H1 (cell line): ENCODE measurements around the gene SLC27A4. TPM values are rescaled to one million over a fixed set of nuclear protein-coding genes. Genes with fewer than 3 reads are reported as not detected.

Experiments used
- CTCF ChIA-PET: fragments of 300-600 bp; sonication (Branson Sonifier 250); formaldehyde crosslinking; loops from one replicate; lab custom pipeline; 2021; ENCODE audit not compliant: partially characterized antibody; lab: Charles Lee
- POLR2A ChIA-PET: fragments of 300-600 bp; sonication (Branson Sonifier 250); formaldehyde crosslinking; loops from one replicate; lab custom pipeline; 2021; ENCODE audit warnings: inconsistent platforms; ENCODE audit not compliant: partially characterized antibody; lab: Charles Lee
- DNase-seq, 2 experiments: peaks; one replicate each; pipeline versions ENCODE4 v3.0.0 to v3.0.0-alpha.2; 2010 to 2022; ENCODE audit warnings: low spot score in 2 of 2, low read depth in 1 of 2, mixed read lengths in 1 of 2
- FAIRE-seq: peaks from 2 replicates; lab custom pipeline; 2011; peaks lifted over from hg19 to GRCh38; lab: Jason Lieb, UNC
- H2AFZ ChIP-seq: 2 replicates; pipeline ENCODE4 v1.8.1; 2012; ENCODE audit warnings: low read length, inconsistent platforms
- H2AK5ac ChIP-seq: 2 replicates; pipeline ENCODE4 v1.6.1; 2013; ENCODE audit warnings: low read depth, low read length
- H2BK120ac ChIP-seq: replicated peaks from 2 replicates; pipeline ENCODE3; 2013; ENCODE audit warnings: low read depth, low read length, inconsistent platforms
- H2BK12ac ChIP-seq: 2 replicates; pipeline ENCODE4 v1.6.1; 2013; ENCODE audit warnings: low read depth, low read length
- H2BK15ac ChIP-seq: 2 replicates; pipeline ENCODE4 v1.6.1; 2013; ENCODE audit warnings: low read length
- H2BK20ac ChIP-seq: 2 replicates; pipeline ENCODE4 v1.6.1; 2013; ENCODE audit warnings: low read length
- H2BK5ac ChIP-seq: 2 replicates; pipeline ENCODE4 v1.6.1; 2013; ENCODE audit warnings: low read depth, low read length
- H3K14ac ChIP-seq: 2 replicates; pipeline ENCODE4 v1.6.1; 2013; ENCODE audit warnings: inconsistent platforms; ENCODE audit not compliant: insufficient read length
- H3K18ac ChIP-seq: 2 replicates; pipeline ENCODE4 v1.6.1; 2013; ENCODE audit warnings: low read length; ENCODE audit errors: extremely low read depth
- H3K23ac ChIP-seq: 2 replicates; pipeline ENCODE4 v1.6.1; 2013; ENCODE audit warnings: inconsistent platforms; ENCODE audit not compliant: insufficient read length
- H3K23me2 ChIP-seq: 2 replicates; pipeline ENCODE4 v1.6.1; 2013; ENCODE audit warnings: low read depth, low read length
- H3K27ac ChIP-seq: 2 replicates; pipeline ENCODE4 v1.6.1; 2011; ENCODE audit warnings: low read depth, low read length, inconsistent platforms
- H3K27me3 ChIP-seq, 4 experiments: replicated peaks in 1 of 4; 1 replicate in 1 of 4; 2 replicates in 3 of 4; pipeline versions ENCODE4 v1.6.1 to v1.8.1; 2011 to 2013; ENCODE audit warnings: low read length in 3 of 4, mild to moderate bottlenecking in 3 of 4, inconsistent platforms in 2 of 4, mixed read lengths in 2 of 4, moderate library complexity in 1 of 4; ENCODE audit not compliant: control insufficient read depth in 3 of 4, insufficient read depth in 3 of 4; ENCODE audit errors: extremely low read depth in 1 of 4
- H3K36me3 ChIP-seq, 4 experiments: 2 replicates each; pipeline versions ENCODE4 v1.6.1 to v1.8.1; 2011 to 2013; ENCODE audit warnings: mild to moderate bottlenecking in 4 of 4, low read length in 3 of 4, moderate library complexity in 2 of 4, control low read depth in 1 of 4, inconsistent platforms in 1 of 4; ENCODE audit not compliant: insufficient read depth in 4 of 4, control insufficient read depth in 2 of 4
- H3K4ac ChIP-seq: replicated peaks from 2 replicates; pipeline ENCODE3; 2013; ENCODE audit warnings: low read length, low read depth, mixed read lengths, inconsistent platforms; ENCODE audit not compliant: insufficient read length
- H3K4me1 ChIP-seq, 4 experiments: replicated peaks in 1 of 4; 1 replicate in 1 of 4; 2 replicates in 3 of 4; pipeline versions ENCODE4 v1.6.1 to v1.8.1; 2011 to 2013; ENCODE audit warnings: low read length in 3 of 4, inconsistent platforms in 2 of 4, mixed read lengths in 1 of 4; ENCODE audit not compliant: insufficient read depth in 4 of 4, control insufficient read depth in 3 of 4
- H3K4me2 ChIP-seq, 2 experiments: 2 replicates each; pipeline versions ENCODE4 v1.6.1 to v1.8.1; 2011 to 2013; ENCODE audit warnings: low read depth in 2 of 2, low read length in 2 of 2, control low read depth in 1 of 2, inconsistent platforms in 1 of 2, mild to moderate bottlenecking in 1 of 2; ENCODE audit not compliant: insufficient read depth in 1 of 2
- H3K4me3 ChIP-seq, 4 experiments: fragments of 200-600, 300-600 bp in 1 of 4; sonication (generic), shearing (Covaris generic), sonication (Bioruptor Twin) in 1 of 4; 2 replicates each; pipeline versions ENCODE4 v1.5.1 to v1.8.1; 2011 to 2016; ENCODE audit warnings: low read length in 4 of 4, low read depth in 3 of 4, control low read depth in 2 of 4, inconsistent platforms in 2 of 4, mild to moderate bottlenecking in 2 of 4, mixed read lengths in 1 of 4, moderate library complexity in 1 of 4; ENCODE audit not compliant: insufficient read depth in 2 of 4; ENCODE audit errors: extremely low read depth in 1 of 4
- H3K56ac ChIP-seq: replicated peaks from 2 replicates; pipeline ENCODE3; 2013; ENCODE audit warnings: low read depth, mild to moderate bottlenecking, mixed read lengths, low read length, inconsistent platforms; ENCODE audit not compliant: insufficient read length
- H3K79me1 ChIP-seq: 2 replicates; pipeline ENCODE4 v1.6.1; 2013; ENCODE audit warnings: low read depth, low read length, control low read depth
- H3K79me2 ChIP-seq, 2 experiments: 2 replicates each; pipeline versions ENCODE4 v1.6.1 to v1.8.1; 2012 to 2013; ENCODE audit warnings: low read length in 2 of 2, mild to moderate bottlenecking in 2 of 2, inconsistent platforms in 1 of 2; ENCODE audit not compliant: insufficient read depth in 2 of 2, control insufficient read depth in 1 of 2
- H3K9ac ChIP-seq, 4 experiments: replicated peaks in 1 of 4; 1 replicate in 1 of 4; 2 replicates in 3 of 4; pipeline versions ENCODE4 v1.6.1 to v1.8.1; 2011 to 2013; ENCODE audit warnings: low read depth in 3 of 4, low read length in 3 of 4, control low read depth in 2 of 4, mild to moderate bottlenecking in 2 of 4, moderate library complexity in 2 of 4, inconsistent platforms in 1 of 4; ENCODE audit errors: extremely low read depth in 1 of 4
- H3K9me3 ChIP-seq, 2 experiments: 2 replicates each; pipeline versions ENCODE4 v1.6.1 to v1.8.1; 2012 to 2013; ENCODE audit warnings: mild to moderate bottlenecking in 2 of 2, moderate library complexity in 2 of 2, control low read depth in 1 of 2, inconsistent platforms in 1 of 2, low read depth in 1 of 2, low read length in 1 of 2, mixed read lengths in 1 of 2; ENCODE audit not compliant: insufficient read depth in 2 of 2
- H4K20me1 ChIP-seq, 2 experiments: replicated peaks in 1 of 2; 2 replicates each; pipeline versions ENCODE3 to v1.8.1; 2011 to 2013; ENCODE audit warnings: inconsistent platforms in 2 of 2, low read length in 2 of 2, mild to moderate bottlenecking in 1 of 2; ENCODE audit not compliant: insufficient read depth in 2 of 2, control insufficient read depth in 1 of 2
- H4K5ac ChIP-seq: 2 replicates; pipeline ENCODE4 v1.6.1; 2013; ENCODE audit warnings: low read length, low read depth, mixed read lengths, inconsistent platforms; ENCODE audit not compliant: insufficient read length
- H4K8ac ChIP-seq: 2 replicates; pipeline ENCODE4 v1.8.0; 2013; ENCODE audit warnings: mild to moderate bottlenecking, moderate library complexity, low read length, inconsistent platforms; ENCODE audit not compliant: insufficient read depth; ENCODE audit errors: extremely low read depth
- H4K91ac ChIP-seq: replicated peaks from 2 replicates; pipeline ENCODE3; 2013; ENCODE audit warnings: low read length, mixed read lengths, inconsistent platforms; ENCODE audit not compliant: insufficient read length
- BCL11A ChIP-seq, 2 experiments: IDR thresholded peaks; one replicate each; pipeline ENCODE4 v1.6.1; 2011; ENCODE audit warnings: low read depth in 2 of 2, low read length in 2 of 2, mild to moderate bottlenecking in 2 of 2
- CHD1 ChIP-seq: IDR thresholded peaks from 2 replicates; pipeline ENCODE4 v1.6.1; 2012; ENCODE audit warnings: low read depth, low read length, improper control_type of control experiment
- GABPA ChIP-seq: IDR thresholded peaks from 2 replicates; pipeline ENCODE4 v1.6.1; 2011; ENCODE audit warnings: mild to moderate bottlenecking, low read length, moderate library complexity, borderline replicate concordance; ENCODE audit not compliant: insufficient read depth
- JUND ChIP-seq: IDR thresholded peaks from 2 replicates; pipeline ENCODE4 v1.6.1; 2011; ENCODE audit warnings: mild to moderate bottlenecking, improper control_type of control experiment, low read length
- KDM5A ChIP-seq: fragments of 200-600 bp; IDR thresholded peaks from 2 replicates; pipeline ENCODE4 v1.7.1; 2012; ENCODE audit warnings: mild to moderate bottlenecking, low read length, inconsistent platforms, mixed read lengths
- MAFK ChIP-seq: IDR thresholded peaks from 2 replicates; pipeline ENCODE4 v1.6.1; 2012; ENCODE audit warnings: low read depth, mild to moderate bottlenecking, improper control_type of control experiment, low read length
- SIRT6 ChIP-seq: IDR thresholded peaks from one replicate; pipeline ENCODE4 v1.7.1; 2012; ENCODE audit warnings: low read length, inconsistent platforms
- TAF7 ChIP-seq: optimal IDR thresholded peaks from 2 replicates; pipeline ENCODE3; 2011; ENCODE audit warnings: low read depth, mild to moderate bottlenecking, inconsistent platforms, low read length, moderate library complexity, borderline replicate concordance
- ZNF274 ChIP-seq: IDR thresholded peaks from 2 replicates; pipeline ENCODE4 v1.7.0; 2012; ENCODE audit warnings: low read length, borderline replicate concordance; ENCODE audit errors: extremely low read depth
- WGBS, 2 experiments: shearing (Covaris generic) in 1 of 2; methylation state at CpG; one replicate each; pipeline versions ENCODE4 v1.1.6 to v1.1.7; 2013 to 2015; ENCODE audit warnings: low lambda C conversion rate in 2 of 2, mixed read lengths in 2 of 2, inconsistent platforms in 1 of 2, low coverage in 1 of 2, missing lambda C conversion rate in 1 of 2; ENCODE audit not compliant: insufficient replicate concordance in 2 of 2, insufficient coverage in 1 of 2, insufficient read length in 1 of 2; ENCODE audit errors: extremely low coverage in 1 of 2, missing lambda C conversion rate in 1 of 2; 5-methylcytosine and 5-hydroxymethylcytosine counted together
- polyA plus RNA-seq, 7 experiments: library from polyadenylated mRNA; depleted of rRNA in 3 of 7; stranded (reverse) in 5 of 7; unstranded in 2 of 7; fragments of >200 nt in 5 of 7; fragments of 200-250 nt in 2 of 7; gene quantifications; 1 replicate in 5 of 7; 2 replicates in 1 of 7; 4 replicates in 1 of 7; pipeline versions ENCODE4 v1.2.1 to v1.2.3, GENCODE V29; 2011 to 2013; ENCODE audit warnings: missing spikeins in 2 of 7, mixed read lengths in 2 of 7
- total RNA-seq: library from RNA; stranded (reverse); fragmentation: NEBNext Ultra II Directional; extraction: Animal tissue kit (Norgen Biotek cat#: 25700); gene quantifications from 2 replicates; pipeline ENCODE4 v1.2.1, GENCODE V29; 2021

Gene SLC27A4
- total and polyA plus RNA-seq, 2 of the 8 experiments (the other 6 are each of a cell fraction or from before 2014, with no cell fraction given), result 14.9 to 20.5 TPM

- no peak overlapping the region for H2BK12ac ChIP-seq
- H3K23ac ChIP-seq, result no peak overlapping the region
- no peak overlapping the region for H3K9ac ChIP-seq
- no peak overlapping the region for H3K18ac ChIP-seq
- H4K5ac ChIP-seq, result no peak overlapping the region
- no peak overlapping the region for H4K91ac ChIP-seq
- H4K20me1 ChIP-seq, result peaks cover 4 to 10% of the 10 kb centered on the region in 2 experiments
- no peaks in the 10 kb centered on the region; a peak in 1 of 8 replicates for H3K36me3 ChIP-seq
- no peak overlapping the region for H3K56ac ChIP-seq
- no peaks in the 10 kb centered on the region for H3K9me3 ChIP-seq
- no peak overlapping the region for H3K14ac ChIP-seq
- peak overlapping the region in 1 of 4 experiments; percentile 31; a peak in 2 of 8 replicates for H3K4me3 ChIP-seq
- H3K79me1 ChIP-seq, result no peaks in the 10 kb centered on the region
- H3K27me3 ChIP-seq, result peaks cover 16 to 48% (median 36%) of the 10 kb centered on the region in 4 experiments
- no peak overlapping the region for H2AFZ ChIP-seq
- peak overlapping the region in 1 of 2 experiments; percentile 66; a peak in 1 of 4 replicates for H3K4me2 ChIP-seq
- H3K23me2 ChIP-seq, result peaks cover 3% of the 10 kb centered on the region; the same call in 1 of the 2 replicates
- H3K79me2 ChIP-seq, result no peaks in the 10 kb centered on the region
- H2BK15ac ChIP-seq, result no peak overlapping the region
- POLR2A ChIA-PET, result interaction anchor here (1.0 to 6.3 kb wide), 13 partner anchors 9 to 75 kb away, joined by 3 to 92 read pairs (median 4); partner anchors contain the start of gene CERCAM
- H3K27ac ChIP-seq, result no peak overlapping the region
- no peak overlapping the region for H3K4ac ChIP-seq
- WGBS, 2 experiments, result 68% methylated on average over 14 of the region's 14 CpGs; no CpG with 5 or more reads in 1 of the 2 experiments
- peaks cover 5 to 20% (median 10%) of the 10 kb centered on the region in 4 experiments for H3K4me1 ChIP-seq
- no peak for FAIRE-seq
- no peak overlapping the region for H2AK5ac ChIP-seq
- DNase-seq, result no peak
- no peak overlapping the region for H2BK20ac ChIP-seq
- no peak overlapping the region for H2BK120ac ChIP-seq
- H2BK5ac ChIP-seq, result no peak overlapping the region
- no peak overlapping the region for H4K8ac ChIP-seq
- TF ChIP-seq KDM5A (no peak), ZNF274 (no peak), JUND (no peak), MAFK (no peak), CHD1 (no peak), TAF7 (no peak), SIRT6 (no peak), BCL11A (IDR thresholded peaks at IDR 0.05; ENCODE audit: low read depth in 2 of 2, low read length in 2 of 2) (no peak), GABPA (no peak)
- CTCF ChIA-PET, result interaction anchor here (0.5 to 25.1 kb wide), 27 partner anchors 9 to 339 kb away, joined by 3 to 544 read pairs (median 5); partner anchors contain the start of genes CERCAM and URM1
These were observed 21.1 kb downstream of the SLC27A4 start for GRCh38 chr9:128361296-128361985.
